Osteocyte (in vitro differentiated cells): ENCODE data around the gene YPEL1. TPM values are rescaled to one million over a fixed set of nuclear protein-coding genes. Genes with fewer than 3 reads are reported as not detected.

ENCODE experiments used
- DNase-seq: peaks from one replicate; pipeline ENCODE4 v3.0.0; 2021; ENCODE audit warnings: mixed read lengths; ENCODE audit not compliant: unreplicated experiment; ENCODE audit errors: extremely low spot score
- H3K27ac Mint-ChIP-seq: one replicate; pipeline ENCODE4 v1.8.0; 2021; ENCODE audit warnings: mild to moderate bottlenecking, mixed read lengths; ENCODE audit not compliant: unreplicated experiment
- H3K27me3 Mint-ChIP-seq: one replicate; pipeline ENCODE4 v1.8.0; 2021; ENCODE audit warnings: mixed read lengths; ENCODE audit not compliant: unreplicated experiment
- H3K36me3 Mint-ChIP-seq: one replicate; pipeline ENCODE4 v1.8.0; 2021; ENCODE audit warnings: mixed read lengths; ENCODE audit not compliant: unreplicated experiment
- H3K4me1 Mint-ChIP-seq: one replicate; pipeline ENCODE4 v1.8.0; 2021; ENCODE audit warnings: mixed read lengths; ENCODE audit not compliant: unreplicated experiment
- H3K4me3 Mint-ChIP-seq: one replicate; pipeline ENCODE4 v1.8.0; 2021; ENCODE audit warnings: mild to moderate bottlenecking, moderate library complexity, mixed read lengths; ENCODE audit not compliant: unreplicated experiment
- H3K9me3 Mint-ChIP-seq: one replicate; pipeline ENCODE4 v1.8.0; 2021; ENCODE audit warnings: mixed read lengths; ENCODE audit not compliant: unreplicated experiment
- CTCF ChIP-seq: fragments of 200-600 bp; sonication (generic); IDR thresholded peaks from 2 replicates; pipeline ENCODE4 v1.5.0; 2021; ENCODE audit warnings: antibody characterized with exemption, mild to moderate bottlenecking, moderate library complexity
- total RNA-seq: library from RNA; stranded (reverse); gene quantifications from 2 replicates; pipeline ENCODE4 v1.2.1, GENCODE V29; 2021

YPEL1 gene
- total RNA-seq, 1 donor from 2014 or later, result 14.7 TPM

- peak overlapping the region; percentile 27 for H3K27ac Mint-ChIP-seq
- no peaks in the 10 kb centered on the region for H3K27me3 Mint-ChIP-seq
- H3K9me3 Mint-ChIP-seq, result no peaks in the 10 kb centered on the region
- H3K4me1 Mint-ChIP-seq, result peaks cover 4% of the 10 kb centered on the region
- TF ChIP-seq CTCF, result no peak
- peaks cover 18% of the 10 kb centered on the region for H3K36me3 Mint-ChIP-seq
- no peak for DNase-seq
- H3K4me3 Mint-ChIP-seq, result no peak overlapping the region
Observed at GRCh38 chr22:21688706-21689381, 46.8 kb downstream of the YPEL1 start.

GRCh38 chr22:21688341-21688705 is 47.3 kb downstream of the YPEL1 start:
- Mint-ChIP-seq H3K4me3 (no peak overlapping the region), H3K9me3 (no peaks in the 10 kb centered on the region), H3K27me3 (no peaks in the 10 kb centered on the region), H3K4me1 (peaks cover 4% of the 10 kb centered on the region), H3K27ac (no peak overlapping the region), H3K36me3 (peaks cover 19% of the 10 kb centered on the region)
- no peak for TF ChIP-seq CTCF
- no peak for DNase-seq

DNA sequence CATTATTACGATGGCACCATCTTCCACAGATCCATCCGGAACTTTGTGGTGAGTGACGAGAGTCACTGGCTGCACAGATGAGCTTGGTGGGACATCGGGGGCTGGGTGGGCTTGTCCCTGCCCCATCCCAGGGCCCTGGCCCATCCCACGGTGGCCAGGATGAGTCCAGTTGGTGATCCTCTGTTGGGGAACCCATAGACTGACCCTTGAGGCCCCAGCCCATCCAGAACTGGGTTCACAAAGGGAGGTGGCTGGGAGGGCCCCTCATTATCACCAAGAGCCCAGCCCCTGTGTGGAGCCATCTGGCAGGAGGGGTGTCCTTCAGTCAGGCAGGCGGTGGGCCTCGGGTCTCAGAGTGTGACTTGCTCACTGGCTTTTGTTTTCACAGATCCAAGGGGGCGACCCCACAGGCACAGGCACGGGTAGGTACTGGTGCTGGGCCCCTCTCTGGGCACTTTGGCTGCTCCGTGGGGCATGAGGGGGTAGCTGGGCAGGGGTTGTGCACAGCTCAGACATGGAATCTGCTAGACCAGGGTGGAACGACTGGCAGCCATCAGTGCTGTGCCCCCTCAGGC is 47.8 kb downstream of the YPEL1 start:
- Mint-ChIP-seq H3K9me3 (no peaks in the 10 kb centered on the region), H3K36me3 (peaks cover 20% of the 10 kb centered on the region), H3K27me3 (no peaks in the 10 kb centered on the region), H3K27ac (no peak overlapping the region), H3K4me1 (peaks cover 4% of the 10 kb centered on the region), H3K4me3 (no peak overlapping the region)
- DNase-seq, result no peak
- no peak for TF ChIP-seq CTCF

GRCh38 chr22:21686634-21687393 is 48.8 kb downstream of the YPEL1 start:
- peaks cover 4% of the 10 kb centered on the region for H3K4me1 Mint-ChIP-seq
- H3K36me3 Mint-ChIP-seq, result peaks cover 21% of the 10 kb centered on the region
- no peak overlapping the region for H3K4me3 Mint-ChIP-seq
- no peaks in the 10 kb centered on the region for H3K9me3 Mint-ChIP-seq
- no peak for DNase-seq
- no peaks in the 10 kb centered on the region for H3K27me3 Mint-ChIP-seq
- no peak for TF ChIP-seq CTCF
- H3K27ac Mint-ChIP-seq, result no peak overlapping the region

DNA sequence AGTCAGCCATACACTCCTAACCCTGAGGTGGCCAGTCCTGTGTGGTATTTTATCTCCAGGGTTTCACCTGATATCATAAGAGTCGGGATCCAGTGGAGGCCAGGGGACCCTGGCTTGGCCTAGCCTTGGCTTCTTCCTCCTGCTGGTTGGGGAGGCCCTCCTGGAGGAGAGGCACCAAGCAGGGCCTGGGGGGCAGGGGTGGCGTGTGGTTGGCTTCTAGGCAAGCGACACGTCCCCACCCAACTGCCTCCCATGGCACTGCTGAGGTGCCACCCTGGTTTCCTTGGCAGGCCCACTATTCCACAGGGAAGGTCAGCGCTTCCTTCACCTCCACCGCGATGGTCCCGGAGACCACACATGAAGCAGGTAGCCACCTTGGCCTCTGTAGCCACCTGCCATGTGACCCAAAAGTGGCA is 49.4 kb downstream of the YPEL1 start:
- peaks cover 18% of the 10 kb centered on the region for H3K36me3 Mint-ChIP-seq
- no peak for TF ChIP-seq CTCF
- no peak for DNase-seq
- peaks cover 4% of the 10 kb centered on the region for H3K4me1 Mint-ChIP-seq
- H3K4me3 Mint-ChIP-seq, result no peak overlapping the region
- no peak overlapping the region for H3K27ac Mint-ChIP-seq
- H3K9me3 Mint-ChIP-seq, result no peaks in the 10 kb centered on the region
- H3K27me3 Mint-ChIP-seq, result no peaks in the 10 kb centered on the region
